Parathyroid adenoma (tissue), 2 donors: ENCODE data around the gene NLGN1.
"Not testable (repeated sequence)": the region's sequence is repeated elsewhere in the genome, so short reads cannot be mapped to it uniquely, and the experiment has no call there.

Experiments
- H2AFZ ChIP-seq: fragments of 300-600 bp; sonication (generic); one replicate; pipeline ENCODE4 v1.7.0; 2017; ENCODE audit warnings: antibody characterized with exemption, mild to moderate bottlenecking
- H3K27ac ChIP-seq: fragments of 300-600 bp; sonication (generic); one replicate; pipeline ENCODE4 v1.7.0; 2017
- H3K27me3 ChIP-seq: fragments of 300-600 bp; sonication (generic); one replicate; pipeline ENCODE4 v1.7.0; 2017; ENCODE audit warnings: low read length; ENCODE audit not compliant: control insufficient read depth, insufficient read depth
- H3K36me3 ChIP-seq: fragments of 300-600 bp; sonication (generic); one replicate; pipeline ENCODE4 v1.7.0; 2017; ENCODE audit warnings: low read length; ENCODE audit not compliant: control insufficient read depth, insufficient read depth
- H3K4me1 ChIP-seq: fragments of 300-600 bp; sonication (generic); one replicate; pipeline ENCODE4 v1.7.0; 2017; ENCODE audit warnings: control low read depth
- H3K4me2 ChIP-seq: fragments of 300-600 bp; sonication (generic); one replicate; pipeline ENCODE4 v1.7.0; 2017; ENCODE audit warnings: low read length
- H3K4me3 ChIP-seq: fragments of 300-600 bp; sonication (generic); one replicate; pipeline ENCODE4 v1.7.0; 2017; ENCODE audit warnings: low read depth, low read length
- H3K79me2 ChIP-seq: fragments of 300-600 bp; sonication (generic); one replicate; pipeline ENCODE4 v1.7.0; 2017; ENCODE audit warnings: control low read depth
- H3K9ac ChIP-seq: fragments of 300-600 bp; sonication (generic); one replicate; pipeline ENCODE4 v1.7.0; 2017; ENCODE audit warnings: mild to moderate bottlenecking
- H3K9me3 ChIP-seq: fragments of 300-600 bp; sonication (generic); one replicate; pipeline ENCODE4 v1.7.0; 2017; ENCODE audit warnings: low read length; ENCODE audit not compliant: control insufficient read depth
- TF ChIP-seq, protein P1 (sequence below): fragments of 300-600 bp; sonication (generic); IDR thresholded peaks from one replicate; pipeline ENCODE4 v1.7.0; 2017; ENCODE audit warnings: antibody characterized with exemption, mild to moderate bottlenecking
- donor health status: primary hyperparathyroidism.

The NLGN1 gene

DNA sequence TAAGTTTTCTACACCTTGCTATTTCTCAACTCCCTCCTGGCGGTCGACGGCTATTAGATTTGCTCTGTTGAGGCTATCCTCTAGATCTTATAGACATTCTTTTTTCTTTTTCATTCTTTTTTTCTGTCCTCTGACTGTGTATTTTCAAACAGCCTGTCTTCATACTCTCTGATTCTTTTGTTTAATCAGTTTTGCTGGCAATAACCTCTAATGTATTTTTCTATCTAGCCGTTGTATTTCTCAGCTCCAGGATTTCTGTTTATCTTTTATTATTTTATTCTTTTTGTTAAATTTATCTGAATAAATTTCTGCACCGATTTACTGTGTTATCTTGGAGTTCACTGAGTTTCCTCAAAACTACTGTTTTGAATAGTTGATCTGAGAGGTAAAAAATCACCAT lies 31.5 kb downstream of the NLGN1 start:
- no peak overlapping the region for H2AFZ ChIP-seq
- H3K9me3 ChIP-seq: no peaks in the 10 kb centered on the region
- no peaks in the 10 kb centered on the region for H3K4me1 ChIP-seq
- H3K4me3 ChIP-seq: no peak overlapping the region
- no peaks in the 10 kb centered on the region for H3K79me2 ChIP-seq
- TF ChIP-seq, protein P1, sequence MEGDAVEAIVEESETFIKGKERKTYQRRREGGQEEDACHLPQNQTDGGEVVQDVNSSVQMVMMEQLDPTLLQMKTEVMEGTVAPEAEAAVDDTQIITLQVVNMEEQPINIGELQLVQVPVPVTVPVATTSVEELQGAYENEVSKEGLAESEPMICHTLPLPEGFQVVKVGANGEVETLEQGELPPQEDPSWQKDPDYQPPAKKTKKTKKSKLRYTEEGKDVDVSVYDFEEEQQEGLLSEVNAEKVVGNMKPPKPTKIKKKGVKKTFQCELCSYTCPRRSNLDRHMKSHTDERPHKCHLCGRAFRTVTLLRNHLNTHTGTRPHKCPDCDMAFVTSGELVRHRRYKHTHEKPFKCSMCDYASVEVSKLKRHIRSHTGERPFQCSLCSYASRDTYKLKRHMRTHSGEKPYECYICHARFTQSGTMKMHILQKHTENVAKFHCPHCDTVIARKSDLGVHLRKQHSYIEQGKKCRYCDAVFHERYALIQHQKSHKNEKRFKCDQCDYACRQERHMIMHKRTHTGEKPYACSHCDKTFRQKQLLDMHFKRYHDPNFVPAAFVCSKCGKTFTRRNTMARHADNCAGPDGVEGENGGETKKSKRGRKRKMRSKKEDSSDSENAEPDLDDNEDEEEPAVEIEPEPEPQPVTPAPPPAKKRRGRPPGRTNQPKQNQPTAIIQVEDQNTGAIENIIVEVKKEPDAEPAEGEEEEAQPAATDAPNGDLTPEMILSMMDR: no peak
- no peaks in the 10 kb centered on the region for H3K36me3 ChIP-seq
- H3K27ac ChIP-seq: no peak overlapping the region
- no peak overlapping the region for H3K9ac ChIP-seq
- H3K27me3 ChIP-seq: no peaks in the 10 kb centered on the region
- no peak overlapping the region for H3K4me2 ChIP-seq

DNA sequence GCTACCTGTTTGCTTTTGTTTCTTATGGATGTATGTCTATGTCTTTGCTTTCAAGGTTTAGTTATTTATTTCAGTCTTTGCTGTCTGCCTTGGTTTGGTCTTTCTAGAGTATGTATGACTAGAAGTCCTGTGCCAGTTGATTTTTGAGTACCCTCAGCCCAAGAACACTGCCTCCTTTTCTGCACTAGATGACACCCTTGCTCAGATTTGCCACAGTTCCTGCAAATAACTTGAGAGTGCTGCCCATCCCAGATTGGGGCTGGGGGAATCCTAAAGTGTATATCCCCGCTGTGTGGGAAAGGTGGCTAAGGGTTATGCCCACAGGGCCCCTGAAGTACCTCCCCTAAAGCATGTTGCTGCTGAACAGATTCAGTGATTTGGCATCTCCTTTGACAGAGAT lies 32.0 kb downstream of the NLGN1 start:
- H3K9ac ChIP-seq: no peak overlapping the region
- H2AFZ ChIP-seq: no peak overlapping the region
- no peaks in the 10 kb centered on the region for H3K9me3 ChIP-seq
- no peaks in the 10 kb centered on the region for H3K27me3 ChIP-seq
- H3K36me3 ChIP-seq: no peaks in the 10 kb centered on the region
- no peaks in the 10 kb centered on the region for H3K4me1 ChIP-seq
- no peak overlapping the region for H3K4me3 ChIP-seq
- H3K27ac ChIP-seq: no peak overlapping the region
- TF ChIP-seq, protein P1: no peak
- no peaks in the 10 kb centered on the region for H3K79me2 ChIP-seq
- no peak overlapping the region for H3K4me2 ChIP-seq

DNA sequence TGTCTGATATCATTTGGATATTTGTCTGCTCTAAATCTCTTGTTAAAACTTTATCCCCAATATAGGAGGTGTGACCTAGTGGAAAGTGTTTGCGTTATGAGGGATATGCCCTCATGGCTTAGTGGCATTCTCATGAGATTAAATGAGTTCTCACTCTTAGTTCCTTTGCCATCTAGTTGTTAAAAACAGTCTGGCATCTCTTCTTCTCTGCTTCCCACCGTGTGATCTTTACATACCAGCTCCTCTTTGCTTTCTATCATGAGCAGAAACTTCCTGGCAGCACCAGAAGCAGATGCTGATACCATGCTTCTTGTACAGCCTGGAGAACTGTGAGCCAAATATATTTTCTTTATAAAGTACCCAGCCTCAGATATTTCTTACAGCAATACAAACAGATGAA lies 33.0 kb downstream of the NLGN1 start:
- Histone ChIP-seq H3K9me3 (no peaks in the 10 kb centered on the region), H3K4me1 (no peaks in the 10 kb centered on the region), H3K36me3 (no peaks in the 10 kb centered on the region), H3K9ac (no peak overlapping the region), H3K79me2 (no peaks in the 10 kb centered on the region), H3K4me2 (no peak overlapping the region), H2AFZ (no peak overlapping the region), H3K27me3 (no peaks in the 10 kb centered on the region), H3K4me3 (no peak overlapping the region), H3K27ac (no peak overlapping the region)
- TF ChIP-seq, protein P1: no peak

DNA sequence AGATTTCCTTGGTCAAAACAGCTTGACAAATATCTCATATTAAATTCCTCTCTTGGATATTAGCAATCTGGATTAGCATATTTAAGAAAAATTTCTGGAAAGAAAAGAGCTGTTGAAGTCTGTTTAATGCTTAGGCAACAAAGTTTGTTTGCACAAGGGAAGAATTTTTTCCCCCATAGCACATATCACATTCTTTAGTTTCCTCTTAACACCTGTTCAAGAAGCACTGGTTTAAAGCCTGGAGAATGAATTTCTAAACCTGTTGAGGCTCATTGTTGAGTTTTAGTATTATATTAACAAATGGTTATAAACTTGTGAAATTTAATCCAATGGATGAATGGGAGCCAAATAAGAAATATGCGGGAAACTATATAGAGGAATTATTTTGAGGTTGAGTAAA lies 41.5 kb downstream of the NLGN1 start:
- no peaks in the 10 kb centered on the region for H3K27me3 ChIP-seq
- H3K27ac ChIP-seq: no peak overlapping the region
- TF ChIP-seq, protein P1: no peak
- H3K4me1 ChIP-seq: no peaks in the 10 kb centered on the region
- no peak overlapping the region for H3K4me2 ChIP-seq
- H2AFZ ChIP-seq: no peak overlapping the region
- H3K9me3 ChIP-seq: no peaks in the 10 kb centered on the region
- no peak overlapping the region for H3K4me3 ChIP-seq
- H3K36me3 ChIP-seq: no peaks in the 10 kb centered on the region
- H3K79me2 ChIP-seq: no peaks in the 10 kb centered on the region
- no peak overlapping the region for H3K9ac ChIP-seq

DNA sequence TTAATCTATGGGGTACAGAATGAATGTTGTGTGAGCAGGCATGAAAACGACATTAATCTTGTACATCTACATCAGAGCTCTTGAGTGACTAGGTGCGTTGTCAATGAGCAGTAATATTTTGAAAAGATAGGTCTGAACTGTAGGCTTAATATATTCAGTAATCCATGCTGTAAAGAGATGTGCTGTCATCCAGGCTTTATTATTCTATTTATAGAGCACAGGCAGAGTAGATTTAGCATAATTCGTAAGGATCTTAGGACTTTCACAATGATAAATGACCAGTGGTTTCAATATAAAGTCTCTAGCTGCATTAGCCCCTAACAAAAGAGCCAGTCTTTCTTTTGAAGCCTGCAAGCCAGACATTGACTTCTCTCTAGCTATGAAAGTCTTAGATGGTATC lies 43.0 kb downstream of the NLGN1 start:
- Histone ChIP-seq H3K9ac (no peak overlapping the region), H3K4me2 (no peak overlapping the region)

DNA sequence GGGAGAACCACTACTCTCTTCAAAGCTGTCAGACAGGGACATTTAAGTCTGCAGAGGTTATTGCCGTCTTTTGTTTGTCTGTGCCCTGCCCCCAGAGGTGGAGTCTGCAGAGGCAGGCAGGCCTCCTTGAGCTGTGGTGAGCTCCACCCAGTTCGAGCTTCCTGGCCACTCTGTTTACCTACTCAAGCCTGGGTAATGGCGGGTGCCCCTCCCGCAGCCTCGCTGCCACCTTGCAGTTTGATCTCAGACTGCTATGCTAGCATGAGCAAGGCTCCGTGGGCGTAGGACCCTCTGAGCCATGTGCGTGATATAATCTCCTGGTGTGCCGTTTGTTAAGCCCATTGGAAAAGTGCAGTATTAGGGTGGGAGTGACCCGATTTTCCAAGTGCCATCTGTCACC lies 54.0 kb downstream of the NLGN1 start:
- H3K9me3 ChIP-seq, H3K27ac ChIP-seq, H3K4me2 ChIP-seq, H3K27me3 ChIP-seq, H3K36me3 ChIP-seq, H3K4me1 ChIP-seq, H3K79me2 ChIP-seq, H3K9ac ChIP-seq, H2AFZ ChIP-seq, H3K4me3 ChIP-seq: not testable (repeated sequence)

More for the DNA sequence above, 43.0 kb downstream of the NLGN1 start:
- no peaks in the 10 kb centered on the region for H3K9me3 ChIP-seq
- H3K79me2 ChIP-seq: no peaks in the 10 kb centered on the region
- H2AFZ ChIP-seq: no peak overlapping the region
- H3K27me3 ChIP-seq: no peaks in the 10 kb centered on the region
- TF ChIP-seq, protein P1: no peak
- no peaks in the 10 kb centered on the region for H3K36me3 ChIP-seq
- H3K4me3 ChIP-seq: no peak overlapping the region
- no peaks in the 10 kb centered on the region for H3K4me1 ChIP-seq
- H3K27ac ChIP-seq: no peak overlapping the region
